ENCODE measurements around the gene EMD.
"Not testable (repeated sequence)": the region's sequence is repeated elsewhere in the genome, so short reads cannot be mapped to it uniquely, and the experiment has no call there.

Gene EMD
- total RNA-seq = 45.8 to 65.6 reads per million in 2 experiments

GRCh38 chrX:154378799-154379568 lies at the start of gene EMD:
TSS of gene EMD (plus strand) at chrX:154379295. CDS start at chrX:154379485, 190 bp downstream.
- DNase-seq (ENCODE audit: low read depth) = peak; percentile 94

- DNase-seq (ENCODE audit: low read depth) = no peak
These were observed 46.5 kb upstream of the EMD start for GRCh38 chrX:154332561-154332960.

- no peak for DNase-seq (ENCODE audit: low read depth)
These were observed 46.0 kb upstream of the EMD start for GRCh38 chrX:154333116-154333515.

- DNase-seq (ENCODE audit: low read depth) = no peak
These were observed 45.2 kb upstream of the EMD start for GRCh38 chrX:154333837-154334271.

- DNase-seq (ENCODE audit: low read depth) = no peak
These were observed 44.6 kb upstream of the EMD start for GRCh38 chrX:154334496-154334895.

GRCh38 chrX:154341399-154342298 lies 37.4 kb upstream of the EMD start:
- not testable (repeated sequence) for DNase-seq (ENCODE audit: low read depth)

GRCh38 chrX:154343063-154343462 lies 36.0 kb upstream of the EMD start:
- DNase-seq (ENCODE audit: low read depth) = not testable (repeated sequence)

GRCh38 chrX:154343620-154344019 lies 35.5 kb upstream of the EMD start:
- not testable (repeated sequence) for DNase-seq (ENCODE audit: low read depth)

GRCh38 chrX:154348114-154348531 lies 31.0 kb upstream of the EMD start:
- no peak for DNase-seq (ENCODE audit: low read depth)

GRCh38 chrX:154348646-154349358 lies 30.3 kb upstream of the EMD start:
- no peak for DNase-seq (ENCODE audit: low read depth)

GRCh38 chrX:154349359-154349935 lies 29.6 kb upstream of the EMD start:
- DNase-seq (ENCODE audit: low read depth) = no peak

- no peak for DNase-seq (ENCODE audit: low read depth)
These were observed 29.1 kb upstream of the EMD start for GRCh38 chrX:154349979-154350378.

- no peak for DNase-seq (ENCODE audit: low read depth)
These were observed 28.5 kb upstream of the EMD start for GRCh38 chrX:154350429-154351182.

GRCh38 chrX:154351183-154352011 lies 27.7 kb upstream of the EMD start:
- DNase-seq (ENCODE audit: low read depth) = no peak

GRCh38 chrX:154352012-154352401 lies 27.1 kb upstream of the EMD start:
- no peak for DNase-seq (ENCODE audit: low read depth)

GRCh38 chrX:154352466-154352865 lies 26.6 kb upstream of the EMD start:
- no peak for DNase-seq (ENCODE audit: low read depth)

GRCh38 chrX:154353172-154353843 lies 25.8 kb upstream of the EMD start:
- no peak for DNase-seq (ENCODE audit: low read depth)

- DNase-seq (ENCODE audit: low read depth) = no peak
These were observed 25.1 kb upstream of the EMD start for GRCh38 chrX:154354013-154354412.

- no peak for DNase-seq (ENCODE audit: low read depth)
These were observed 24.6 kb upstream of the EMD start for GRCh38 chrX:154354516-154354915.

Measured in T follicular helper cell (primary cell).